ENCODE data around the gene PLOD2.

DNA sequence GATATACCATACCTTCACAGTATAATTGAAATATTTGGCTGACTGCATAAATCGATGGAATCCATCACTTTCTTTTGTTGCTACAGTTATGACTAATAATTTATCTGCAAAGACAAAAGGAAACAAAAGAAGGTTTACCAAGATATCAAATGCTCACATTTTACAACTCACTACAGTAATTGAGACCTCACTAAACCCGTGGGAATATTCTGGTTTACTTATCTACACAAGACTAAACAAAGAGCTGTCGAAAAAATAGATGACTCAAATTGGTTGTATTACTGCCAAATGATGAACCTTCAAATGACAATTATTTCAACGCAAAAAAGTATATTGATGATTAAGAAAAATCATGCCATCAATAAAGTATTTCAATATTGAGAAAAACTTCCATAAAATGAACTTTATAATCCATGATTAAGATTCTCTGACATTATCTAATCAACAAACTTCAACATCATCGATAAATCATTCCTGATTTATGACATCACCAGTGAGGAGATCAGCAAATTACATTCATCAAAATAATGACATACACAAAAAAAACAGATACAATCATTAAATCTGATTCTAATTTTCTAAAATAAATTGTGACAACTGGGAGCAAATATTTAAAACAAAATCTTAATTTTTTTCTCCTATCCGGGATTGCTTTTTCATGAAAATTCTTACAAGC, 36.7 kb downstream of the PLOD2 start:
- TF ChIP-seq, protein P1, sequence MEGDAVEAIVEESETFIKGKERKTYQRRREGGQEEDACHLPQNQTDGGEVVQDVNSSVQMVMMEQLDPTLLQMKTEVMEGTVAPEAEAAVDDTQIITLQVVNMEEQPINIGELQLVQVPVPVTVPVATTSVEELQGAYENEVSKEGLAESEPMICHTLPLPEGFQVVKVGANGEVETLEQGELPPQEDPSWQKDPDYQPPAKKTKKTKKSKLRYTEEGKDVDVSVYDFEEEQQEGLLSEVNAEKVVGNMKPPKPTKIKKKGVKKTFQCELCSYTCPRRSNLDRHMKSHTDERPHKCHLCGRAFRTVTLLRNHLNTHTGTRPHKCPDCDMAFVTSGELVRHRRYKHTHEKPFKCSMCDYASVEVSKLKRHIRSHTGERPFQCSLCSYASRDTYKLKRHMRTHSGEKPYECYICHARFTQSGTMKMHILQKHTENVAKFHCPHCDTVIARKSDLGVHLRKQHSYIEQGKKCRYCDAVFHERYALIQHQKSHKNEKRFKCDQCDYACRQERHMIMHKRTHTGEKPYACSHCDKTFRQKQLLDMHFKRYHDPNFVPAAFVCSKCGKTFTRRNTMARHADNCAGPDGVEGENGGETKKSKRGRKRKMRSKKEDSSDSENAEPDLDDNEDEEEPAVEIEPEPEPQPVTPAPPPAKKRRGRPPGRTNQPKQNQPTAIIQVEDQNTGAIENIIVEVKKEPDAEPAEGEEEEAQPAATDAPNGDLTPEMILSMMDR (IDR thresholded peaks at IDR 0.05; ENCODE audit: control extremely low read depth in 1 of 3, insufficient read depth in 1 of 3, low read depth in 1 of 3, low read length in 3 of 3), result no peak
- no peak for TF ChIP-seq POLR2A (IDR thresholded peaks at IDR 0.05; ENCODE audit: control extremely low read depth in 1 of 2, low read depth in 2 of 2, low read length in 2 of 2)
- TF ChIP-seq MAFK (IDR thresholded peaks at IDR 0.05; ENCODE audit: low read depth, low read length), result no peak
- no peak for TF ChIP-seq YY1 (IDR thresholded peaks at IDR 0.05; ENCODE audit: low read depth, low read length)
- no peak for TF ChIP-seq TEAD4 (IDR thresholded peaks at IDR 0.05; ENCODE audit: low read depth, low read length)
- TF ChIP-seq NANOG (IDR thresholded peaks at IDR 0.05; ENCODE audit: insufficient read depth, low read depth, low read length, poor library complexity, severe bottlenecking), result no peak
- TF ChIP-seq TCF12 (IDR thresholded peaks at IDR 0.05; ENCODE audit: low read depth, low read length), result no peak
- no peak for TF ChIP-seq TAF1 (IDR thresholded peaks at IDR 0.05; ENCODE audit: low read depth, low read length)
- no peak for TF ChIP-seq POLR2AphosphoS5 (IDR thresholded peaks at IDR 0.05; ENCODE audit: low read depth, low read length)
- TF ChIP-seq CEBPB (IDR thresholded peaks at IDR 0.05; ENCODE audit: low read depth, low read length), result no peak
- no peak for TF ChIP-seq TBP (IDR thresholded peaks at IDR 0.05; ENCODE audit: low read depth, low read length)
- no peak for TF ChIP-seq EZH2 (IDR thresholded peaks at IDR 0.05; ENCODE audit: low read depth, low read length, severe bottlenecking)
- no peak for TF ChIP-seq SAP30 (IDR thresholded peaks at IDR 0.05; ENCODE audit: insufficient read depth, insufficient replicate concordance, low read length)
- TF ChIP-seq JUND (IDR thresholded peaks at IDR 0.05; ENCODE audit: low read length), result no peak

All from H1 (cell line).